ENCODE data around the gene AKT3. TPM values are rescaled to one million over a fixed set of nuclear protein-coding genes. Genes with fewer than 3 reads are reported as not detected.

The AKT3 gene
- total and polyA plus RNA-seq, 2 of the 8 experiments (the other 6 are each of a cell fraction or from before 2014, with no cell fraction given) = 6.0 to 36.4 TPM

DNA sequence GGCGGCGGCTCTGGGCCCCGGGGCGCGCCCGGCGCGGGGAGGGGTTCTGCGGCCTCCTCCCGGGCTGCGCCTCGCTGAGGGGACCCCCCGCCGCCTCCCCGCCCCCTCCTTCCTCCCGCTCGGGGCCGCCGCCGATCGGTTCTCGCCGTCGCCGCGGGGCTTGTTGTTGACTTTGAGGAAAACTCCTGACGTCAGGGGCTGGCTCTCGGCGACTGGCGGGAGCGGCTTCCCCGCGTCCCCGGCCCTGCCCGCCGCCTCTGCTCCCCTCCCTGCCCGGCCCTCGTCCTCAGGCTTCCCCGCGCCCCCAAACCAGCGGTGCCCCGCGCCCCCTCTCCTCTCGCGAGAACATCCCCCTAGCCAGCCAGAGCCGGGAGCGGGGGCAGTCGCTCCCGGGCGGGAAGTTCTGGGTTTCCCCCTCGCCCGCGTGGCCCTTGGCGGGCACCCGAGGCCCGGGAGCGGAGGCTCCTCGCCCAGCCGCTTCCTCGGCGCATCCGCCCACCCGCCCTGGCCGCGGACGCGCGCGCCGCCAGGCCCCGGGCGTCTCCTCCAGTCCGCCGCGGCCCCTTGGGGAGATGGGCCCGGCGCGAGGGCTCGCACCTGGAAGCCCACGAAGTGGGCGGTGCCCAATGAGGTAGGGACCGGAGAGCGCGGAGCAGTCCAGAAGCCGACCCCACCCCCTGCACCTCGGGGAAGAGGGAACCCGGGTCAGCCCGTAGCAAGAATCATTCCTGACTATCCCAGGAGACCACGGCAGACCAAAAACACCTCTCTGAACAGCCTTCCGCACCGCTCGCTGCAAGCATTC, 611 bp upstream of the AKT3 start (continued):
- TF ChIP-seq RNF2 (IDR thresholded peaks at IDR 0.05; ENCODE audit: borderline replicate concordance, low read depth, low read length, missing control alignments, poor library complexity, severe bottlenecking) (no peak), CHD2 (IDR thresholded peaks at IDR 0.05; ENCODE audit: low read length) (peak; percentile 86)

Measured in H1 (cell line).